GM23338 (cell line): ENCODE measurements around the gene CALCB.

ENCODE experiments used
- CTCF ChIP-seq, 2 experiments: fragments of 200-600 bp in 1 of 2; sonication (generic) in 1 of 2; conservative IDR thresholded peaks; 2 replicates each; pipeline versions ENCODE4 v1.5.1 to v1.6.1; 2016 to 2017; ENCODE audit warnings: antibody characterized with exemption in 2 of 2, low read depth in 2 of 2, mild to moderate bottlenecking in 2 of 2, moderate library complexity in 1 of 2
- ETS1 ChIP-seq: IDR thresholded peaks from 2 replicates; pipeline ENCODE4 v1.6.1; 2016; ENCODE audit warnings: antibody characterized with exemption
- EZH2 ChIP-seq: fragments of 200-600 bp; sonication (generic); IDR thresholded peaks from one replicate; pipeline ENCODE4 v1.8.0; 2017; ENCODE audit warnings: antibody characterized with exemption, mild to moderate bottlenecking, low read depth; ENCODE audit not compliant: unreplicated experiment
- JUNB ChIP-seq: IDR thresholded peaks from one replicate; pipeline ENCODE4 v1.6.1; 2016; ENCODE audit warnings: antibody characterized with exemption; ENCODE audit not compliant: unreplicated experiment
- POLR2AphosphoS5 ChIP-seq: IDR thresholded peaks from 2 replicates; pipeline ENCODE4 v1.6.1; 2016; ENCODE audit warnings: antibody characterized with exemption, low read depth
- REST ChIP-seq: IDR thresholded peaks from one replicate; pipeline ENCODE4 v1.6.1; 2018; ENCODE audit warnings: antibody characterized with exemption; ENCODE audit not compliant: unreplicated experiment

GRCh38 chr11:15053191-15053685, 20.2 kb upstream of the CALCB start:
- TF ChIP-seq CTCF (conservative IDR thresholded peaks at IDR 0.05; ENCODE audit: low read depth in 2 of 2) (no peak), POLR2AphosphoS5 (no peak), EZH2 (no peak), ETS1 (no peak), REST (no peak), JUNB (no peak)
